DMS 273 (cell line): ENCODE data around the gene GNG7.
A peak's percentile ranks its signal among the peaks of the same experiment; 100 is the strongest.
"Not testable (repeated sequence)": the region's sequence is repeated elsewhere in the genome, so short reads cannot be mapped to it uniquely, and the experiment has no call there.

Source experiments
- DNase-seq: peaks from one replicate; lab custom pipeline; 2025; ENCODE audit not compliant: unreplicated experiment; lab: John Stamatoyannopoulos, UW

Gene GNG7

DNA sequence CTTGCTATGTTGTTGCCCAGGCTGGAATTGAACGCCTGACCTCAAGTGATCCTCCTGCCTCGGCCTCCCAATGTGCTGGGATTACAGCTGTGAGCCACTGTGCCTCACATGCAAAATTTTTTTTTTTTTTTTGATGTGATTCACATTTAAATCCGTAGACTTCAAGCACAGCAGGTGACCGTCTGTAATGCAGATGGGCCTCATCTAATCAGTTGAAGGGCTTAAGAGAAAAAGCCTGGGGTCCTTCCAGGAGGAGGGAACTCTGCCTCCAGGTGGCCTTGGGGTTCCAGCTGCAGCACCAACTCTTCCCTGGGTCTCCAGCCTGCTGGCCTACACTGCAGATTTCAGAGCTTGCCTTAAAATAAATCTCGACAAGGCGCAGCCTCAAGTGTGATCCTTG, 183.0 kb downstream of the GNG7 start:
- DNase-seq, result no peak

GRCh38 chr19:2518856-2519255, 183.6 kb downstream of the GNG7 start:
- not testable (repeated sequence) for DNase-seq

- no peak for DNase-seq
Observed at GRCh38 chr19:2517881-2518601, 184.5 kb downstream of the GNG7 start.

DNA sequence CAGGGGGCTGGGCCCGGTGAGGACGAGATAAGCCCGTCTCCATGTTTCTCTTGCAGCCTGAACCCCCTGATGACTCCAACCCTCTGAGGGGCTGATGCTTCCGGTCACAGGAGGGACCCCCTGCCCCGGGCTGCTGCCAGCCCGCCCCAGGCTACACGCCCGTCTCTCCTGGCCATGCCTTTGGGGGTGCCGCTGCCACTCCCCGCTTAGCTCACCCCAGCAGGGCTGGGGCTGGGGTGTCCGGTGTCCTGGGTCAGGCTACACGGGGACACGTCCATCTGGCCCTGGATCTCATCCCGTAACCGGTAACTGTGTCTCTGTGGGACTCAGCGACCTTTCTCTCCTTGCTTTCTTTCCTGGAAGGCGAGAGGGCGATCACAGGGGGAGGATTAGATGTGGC, 185.8 kb downstream of the GNG7 start:
- no peak for DNase-seq

DNA sequence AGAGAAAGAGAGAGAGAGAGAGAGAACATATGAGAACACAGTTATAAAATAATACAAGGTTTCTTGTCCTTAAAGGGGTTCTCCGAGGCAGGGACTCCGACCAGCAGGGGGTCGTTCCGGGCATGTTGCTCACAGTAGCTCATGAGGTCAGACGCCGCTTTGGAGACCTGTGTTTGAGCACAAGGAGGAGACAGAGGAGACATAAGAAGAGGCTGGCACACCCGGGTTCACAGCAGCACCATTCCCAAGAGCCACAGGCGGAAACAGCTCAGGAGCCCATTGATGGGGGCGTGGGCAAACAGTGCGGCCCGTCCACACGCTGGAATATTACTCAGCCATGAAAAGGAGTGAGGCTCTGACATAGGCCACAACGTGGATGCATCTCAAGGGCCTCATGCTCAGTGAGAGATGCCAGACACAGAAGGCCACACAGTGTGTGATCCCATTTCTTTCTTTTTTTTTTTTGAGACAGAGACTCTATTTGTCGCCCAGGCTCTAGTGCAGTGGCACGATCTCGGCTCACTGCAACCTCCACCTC, 187.4 kb downstream of the GNG7 start:
- no peak for DNase-seq

DNA sequence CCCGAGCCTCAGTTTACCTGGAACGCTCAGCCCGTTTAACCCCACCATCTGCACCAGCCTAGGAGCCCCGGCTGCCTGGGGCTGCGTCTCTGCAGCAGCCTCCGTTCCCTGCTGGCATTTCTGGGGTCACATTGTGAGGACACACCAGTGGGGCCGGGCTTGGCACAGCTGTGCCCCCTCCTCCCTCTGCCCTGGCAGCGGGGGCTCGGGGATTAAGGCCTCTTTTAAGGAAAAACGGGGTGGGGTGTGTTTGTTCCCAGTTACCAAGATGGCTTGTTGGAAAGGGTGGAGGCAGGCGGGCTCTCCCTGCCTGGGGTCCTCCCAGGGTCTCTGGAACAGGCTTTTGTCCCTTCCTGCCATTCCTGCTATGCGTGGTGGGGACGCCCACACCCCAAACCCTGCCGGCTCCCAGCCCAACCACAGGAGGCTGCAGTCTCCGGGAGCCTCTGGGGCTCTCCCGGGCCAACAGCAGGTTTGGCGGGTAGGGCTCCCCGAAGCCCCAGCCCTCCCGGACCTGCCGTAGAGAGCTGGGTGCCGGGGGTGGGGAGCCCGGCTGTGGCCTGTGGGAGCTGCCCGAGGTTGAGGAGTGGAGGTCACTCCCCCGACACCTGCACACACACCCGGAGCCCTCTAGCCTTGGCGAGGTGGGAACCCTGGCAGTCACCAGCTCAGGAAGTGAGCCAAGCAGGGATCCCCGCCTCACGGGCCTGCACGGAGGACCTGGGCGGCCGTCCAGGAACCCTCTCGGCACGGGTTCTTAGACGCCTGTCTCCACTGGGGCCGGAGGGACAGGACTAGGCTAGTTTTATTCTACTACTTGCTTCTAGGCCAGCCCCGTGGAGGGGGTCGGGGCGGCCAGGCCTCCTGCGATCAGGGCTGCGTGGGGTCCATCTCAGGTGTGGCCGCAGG, 189.7 kb downstream of the GNG7 start:
- DNase-seq, result peak; percentile 47

DNA sequence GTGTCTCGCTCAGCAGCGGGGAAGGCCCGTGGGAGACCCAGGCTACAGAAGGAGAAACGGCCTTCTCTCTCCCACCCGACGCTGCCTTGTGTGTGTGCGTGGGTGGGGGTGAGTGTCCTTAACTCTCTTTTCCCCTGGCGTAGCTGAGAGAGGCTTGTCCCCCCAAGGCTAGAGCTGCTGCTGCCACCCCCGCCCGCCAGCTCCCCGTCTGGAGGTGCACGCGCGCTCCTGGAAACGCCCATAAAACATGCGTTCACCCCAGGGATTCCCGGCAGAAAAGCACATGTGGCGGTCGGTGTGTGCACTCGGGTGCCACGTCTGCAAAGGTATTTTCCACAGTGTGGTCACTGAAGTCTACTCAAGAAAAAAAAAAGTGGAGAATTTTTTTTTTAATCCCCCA, 190.5 kb downstream of the GNG7 start:
- no peak for DNase-seq

DNA sequence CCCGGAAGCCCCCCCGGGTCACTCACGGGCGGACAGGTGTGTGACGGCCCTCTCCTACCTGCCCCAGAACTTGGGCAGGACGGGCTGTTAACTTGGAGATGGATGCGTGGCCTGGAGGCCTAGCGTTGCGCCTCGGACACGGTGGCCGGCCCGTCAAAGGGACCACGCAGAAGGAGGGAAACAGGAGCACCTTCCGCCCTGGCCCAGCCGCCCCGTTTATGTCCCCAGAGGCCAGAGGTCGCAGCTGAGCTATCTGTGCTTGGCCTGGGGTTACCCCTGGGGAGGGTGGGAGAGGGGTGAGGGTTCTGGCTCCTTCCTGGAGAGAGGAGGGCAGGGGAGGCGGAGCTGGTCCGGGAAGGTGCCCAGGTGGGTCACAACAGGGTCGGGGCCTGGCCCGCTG, 190.9 kb downstream of the GNG7 start:
- DNase-seq, result no peak

- DNase-seq, result no peak
Observed at GRCh38 chr19:2509096-2509495, 193.4 kb downstream of the GNG7 start.

- peak; percentile 63 for DNase-seq
Observed at GRCh38 chr19:2507109-2507508, 195.4 kb downstream of the GNG7 start.

DNA sequence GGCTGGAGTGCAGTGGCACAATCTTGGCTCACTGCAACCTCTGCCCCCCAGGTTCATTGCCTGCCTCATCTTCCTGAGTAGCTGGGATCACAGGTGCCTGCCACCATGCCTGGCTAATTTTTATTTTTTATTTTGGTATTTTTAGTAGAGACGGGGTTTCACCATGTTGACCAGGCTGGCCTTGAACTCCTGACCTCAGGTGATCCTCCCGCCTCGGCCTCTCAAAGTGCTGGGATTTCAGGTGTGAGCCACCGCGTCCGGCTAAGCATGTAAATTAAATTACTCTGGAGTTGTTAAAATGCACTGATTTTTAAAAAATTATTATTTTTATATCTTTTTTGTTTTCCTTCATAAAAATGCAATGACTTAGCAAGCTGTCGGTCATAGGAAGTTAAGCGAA, 195.8 kb downstream of the GNG7 start:
- not testable (repeated sequence) for DNase-seq

GRCh38 chr19:2503521-2504109, 198.9 kb downstream of the GNG7 start:
- DNase-seq, result no peak

- peak; percentile 84 for DNase-seq
Observed at GRCh38 chr19:2500841-2501261, 201.6 kb downstream of the GNG7 start.

DNA sequence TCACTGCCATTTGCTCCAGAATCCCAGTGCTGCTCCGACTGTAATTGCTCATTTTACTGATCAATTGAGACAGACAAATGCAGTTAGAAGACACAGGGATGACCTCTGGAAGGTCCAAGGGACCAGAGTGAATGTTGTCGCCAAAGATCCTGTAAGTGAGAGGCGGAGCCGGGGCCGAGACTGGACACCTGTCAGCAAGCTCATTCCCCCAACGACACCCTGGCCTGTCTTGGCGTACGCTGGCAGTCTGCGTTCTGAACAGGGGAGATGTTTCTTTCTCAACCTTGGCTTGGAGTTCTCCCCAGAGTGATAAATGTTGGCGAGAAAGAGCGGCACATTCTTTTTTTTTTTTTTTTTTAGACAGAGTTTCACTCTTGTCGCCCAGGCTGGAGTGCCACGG, 202.3 kb downstream of the GNG7 start:
- DNase-seq, result no peak

- DNase-seq, result no peak
Observed at GRCh38 chr19:2497186-2497585, 205.3 kb downstream of the GNG7 start.

DNA sequence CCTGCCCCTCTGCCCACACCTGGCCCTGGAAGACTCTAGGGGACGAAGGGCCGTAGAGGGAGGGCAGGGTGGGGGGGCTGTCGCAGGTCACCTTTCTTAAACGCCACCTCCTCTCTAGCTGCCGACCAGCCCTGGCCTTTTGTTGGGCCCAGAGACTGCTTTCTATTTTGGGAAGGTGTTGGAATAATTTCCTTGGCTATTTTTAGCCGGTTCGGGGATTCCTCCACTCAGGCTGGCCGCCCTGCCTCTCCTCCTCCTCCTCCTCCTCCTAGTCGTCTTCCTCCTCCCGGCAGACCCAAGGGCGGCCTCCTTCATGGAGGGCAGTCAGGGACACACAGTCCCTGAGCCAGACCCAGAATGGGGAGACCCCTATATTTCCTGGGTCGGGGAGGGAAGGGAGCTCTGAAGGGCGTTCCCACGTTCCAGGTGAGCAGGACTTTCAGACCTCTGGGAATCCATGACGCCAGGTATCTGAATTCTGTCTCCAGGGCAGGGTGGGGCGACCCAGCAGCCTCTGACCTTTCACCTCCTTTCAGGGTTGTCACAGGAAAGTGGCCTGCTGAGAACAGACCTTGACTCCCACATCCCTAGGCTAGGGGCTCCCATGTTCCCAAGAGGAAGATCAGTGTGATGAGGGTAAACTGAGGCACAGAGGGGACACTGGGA, 206.7 kb downstream of the GNG7 start:
- DNase-seq, result no peak

DNA sequence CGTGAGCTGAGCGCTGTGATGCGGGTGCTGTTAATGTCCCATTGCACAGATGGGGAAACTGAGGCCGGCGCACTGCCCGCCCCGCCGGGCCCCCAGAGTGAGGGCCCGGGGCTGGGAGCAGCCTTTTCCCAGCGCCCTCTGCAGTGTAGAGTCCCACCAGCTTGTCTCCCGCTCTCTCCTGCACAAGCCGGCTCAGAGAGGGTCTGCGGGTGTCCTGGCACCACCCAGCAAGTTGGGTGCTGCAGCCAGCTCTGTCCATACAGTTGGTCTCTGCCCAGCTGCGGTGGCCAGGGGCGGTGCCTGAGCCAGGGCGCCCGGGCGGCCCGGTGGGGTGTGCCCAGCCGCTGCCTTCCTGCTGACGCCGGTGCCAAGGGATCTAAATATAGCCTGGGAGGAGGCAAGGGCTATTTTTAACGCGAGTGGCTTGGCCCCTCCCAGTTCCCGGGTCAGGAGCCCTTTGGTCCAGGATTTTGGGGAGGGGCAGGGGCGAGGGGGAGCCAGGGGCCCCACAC, 207.3 kb downstream of the GNG7 start:
- DNase-seq, result peak; percentile 57

DNA sequence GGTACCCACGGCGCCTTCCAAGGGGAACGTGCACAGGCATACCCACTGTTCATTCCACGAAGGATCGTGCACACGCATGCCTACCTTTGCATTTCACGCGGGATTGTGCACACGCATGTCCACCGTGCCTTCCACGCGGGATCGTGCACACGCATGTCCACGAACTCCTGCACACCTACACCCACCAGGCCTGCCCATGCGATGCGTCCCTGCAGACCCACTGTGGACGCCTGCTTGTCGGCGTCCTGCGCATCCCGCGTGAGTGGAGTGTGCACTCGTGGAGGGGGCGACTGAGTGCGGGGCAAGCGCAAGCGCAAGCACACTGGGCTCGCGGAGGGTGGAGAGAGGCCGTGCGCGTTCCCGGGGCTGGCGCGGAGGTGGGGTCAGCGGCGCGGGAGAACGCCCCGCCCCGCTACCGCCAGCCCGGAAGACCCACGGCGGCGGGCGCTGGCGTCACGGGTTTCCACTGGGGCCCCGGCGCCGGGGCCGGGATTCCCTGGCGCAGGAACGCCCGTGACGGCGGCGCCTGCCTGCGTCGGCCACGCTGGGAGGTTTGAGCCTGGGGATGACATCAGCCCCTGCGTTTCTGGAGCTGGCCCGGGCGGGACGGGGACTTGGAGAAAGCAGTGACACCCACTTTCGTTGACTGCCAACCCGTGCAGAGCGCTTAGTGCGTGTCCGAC, 207.9 kb downstream of the GNG7 start:
- peak; percentile 71 for DNase-seq

- DNase-seq, result peak; percentile 57
Observed at GRCh38 chr19:2494084-2494446, 208.4 kb downstream of the GNG7 start.

GRCh38 chr19:2493448-2493847, 209.0 kb downstream of the GNG7 start:
- not testable (repeated sequence) for DNase-seq
